IMR-90 (cell line): ENCODE data around the gene ARID3C. TPM values are rescaled to one million over a fixed set of nuclear protein-coding genes. Genes with fewer than 3 reads are reported as not detected.

Source experiments
- ATAC-seq: fragments of 200-7000 bp; cut with Tn5 transposase; 2 replicates; pipeline ENCODE4 v1.9.1; 2020; ENCODE audit warnings: low read depth, mild to moderate bottlenecking, moderate library complexity
- BruUV-seq: library from RNA; stranded (reverse); fragments of 400-500 nt; replicated peaks from 2 replicates; lab custom pipeline; 2021; lab: Mats Ljungman, UMichigan
- CTCF ChIA-PET: fragments of 300-600 bp; formaldehyde crosslinking; extraction: SDS; loops from one replicate; lab custom pipeline; 2021; ENCODE audit warnings: antibody characterized with exemption; lab: Yijun Ruan, JAX
- POLR2A ChIA-PET: fragments of 300-600 bp; sonication (Branson Sonifier 250); formaldehyde crosslinking; loops from one replicate; lab custom pipeline; 2022; ENCODE audit warnings: antibody characterized with exemption; ENCODE audit not compliant: unreplicated experiment; lab: Charles Lee
- DNase-seq: peaks from one replicate; pipeline ENCODE4 v3.0.0; 2013
- H2AFZ ChIP-seq: replicated peaks from 2 replicates; pipeline ENCODE3; 2013; ENCODE audit warnings: low read length, mild to moderate bottlenecking; ENCODE audit not compliant: poor library complexity
- H2AK5ac ChIP-seq: 2 replicates; pipeline ENCODE4 v1.6.1; 2013; ENCODE audit warnings: low read depth, low read length, inconsistent platforms
- H2AK9ac ChIP-seq: replicated peaks from 2 replicates; pipeline ENCODE3; 2013; ENCODE audit warnings: mild to moderate bottlenecking, low read depth, low read length, moderate library complexity; ENCODE audit not compliant: poor library complexity
- H2BK120ac ChIP-seq: 2 replicates; pipeline ENCODE4 v1.6.1; 2013; ENCODE audit warnings: low read depth, low read length, inconsistent platforms
- H2BK15ac ChIP-seq: 3 replicates; pipeline ENCODE4 v1.6.1; 2013; ENCODE audit warnings: low read depth, low read length, inconsistent platforms
- H2BK20ac ChIP-seq: 2 replicates; pipeline ENCODE4 v1.6.1; 2013; ENCODE audit warnings: low read depth, mild to moderate bottlenecking, inconsistent platforms, low read length, moderate library complexity
- H2BK5ac ChIP-seq: 2 replicates; pipeline ENCODE4 v1.6.1; 2013; ENCODE audit warnings: mild to moderate bottlenecking, low read depth, low read length, inconsistent platforms; ENCODE audit not compliant: poor library complexity, severe bottlenecking
- H3K14ac ChIP-seq: replicated peaks from 2 replicates; pipeline ENCODE4 v1.6.1; 2013; ENCODE audit warnings: low read depth, low read length, inconsistent platforms
- H3K18ac ChIP-seq: 2 replicates; pipeline ENCODE4 v1.6.1; 2013; ENCODE audit warnings: low read depth, low read length, control low read depth
- H3K23ac ChIP-seq: 2 replicates; pipeline ENCODE4 v1.6.1; 2013; ENCODE audit warnings: low read depth, low read length, inconsistent platforms
- H3K27ac ChIP-seq: 2 replicates; pipeline ENCODE4 v1.5.1; 2013; ENCODE audit warnings: mild to moderate bottlenecking, control low read depth, low read length; ENCODE audit not compliant: insufficient read depth
- H3K27me3 ChIP-seq: 2 replicates; pipeline ENCODE4 v1.6.1; 2013; ENCODE audit warnings: low read length; ENCODE audit not compliant: control insufficient read depth, insufficient read depth
- H3K36me3 ChIP-seq: 2 replicates; pipeline ENCODE4 v1.6.1; 2013; ENCODE audit warnings: low read length, mixed read lengths; ENCODE audit not compliant: control insufficient read depth, insufficient read depth
- H3K4ac ChIP-seq: 2 replicates; pipeline ENCODE4 v1.6.1; 2013; ENCODE audit warnings: low read depth, low read length, inconsistent platforms
- H3K4me1 ChIP-seq: 2 replicates; pipeline ENCODE4 v1.6.1; 2013; ENCODE audit warnings: low read length, mixed read lengths; ENCODE audit not compliant: control insufficient read depth, insufficient read depth
- H3K4me2 ChIP-seq: 2 replicates; pipeline ENCODE4 v1.6.1; 2013; ENCODE audit warnings: low read depth, mild to moderate bottlenecking, control low read depth, low read length, moderate library complexity
- H3K4me3 ChIP-seq: 2 replicates; pipeline ENCODE4 v1.5.1; 2013; ENCODE audit warnings: low read depth, mild to moderate bottlenecking, control low read depth, low read length, moderate library complexity; ENCODE audit not compliant: insufficient read depth
- H3K56ac ChIP-seq: 2 replicates; pipeline ENCODE4 v1.6.1; 2013; ENCODE audit warnings: low read length, inconsistent platforms; ENCODE audit not compliant: insufficient read depth; ENCODE audit errors: extremely low read depth
- H3K79me1 ChIP-seq, 2 experiments: 2 replicates each; pipeline ENCODE4 v1.6.1; 2013; ENCODE audit warnings: low read length in 2 of 2, inconsistent platforms in 1 of 2, low read depth in 1 of 2
- H3K9ac ChIP-seq: 2 replicates; pipeline ENCODE4 v1.6.1; 2013; ENCODE audit warnings: low read depth, low read length, control low read depth
- H3K9me1 ChIP-seq: 2 replicates; pipeline ENCODE4 v1.6.1; 2013; ENCODE audit warnings: low read length, inconsistent platforms; ENCODE audit not compliant: insufficient read depth
- H3K9me3 ChIP-seq: 2 replicates; pipeline ENCODE4 v1.6.1; 2013; ENCODE audit warnings: low read length; ENCODE audit not compliant: control insufficient read depth, insufficient read depth
- H4K20me1 ChIP-seq: 2 replicates; pipeline ENCODE4 v1.6.1; 2013; ENCODE audit warnings: low read length, inconsistent platforms; ENCODE audit not compliant: insufficient read depth
- H4K5ac ChIP-seq: 2 replicates; pipeline ENCODE4 v1.6.1; 2013; ENCODE audit warnings: mild to moderate bottlenecking, low read depth, low read length, control low read depth
- H4K8ac ChIP-seq, 2 experiments: 2 replicates each; pipeline ENCODE4 v1.6.1; 2013; ENCODE audit warnings: low read depth in 2 of 2, low read length in 2 of 2, control low read depth in 1 of 2, inconsistent platforms in 1 of 2
- H4K91ac ChIP-seq: 2 replicates; pipeline ENCODE4 v1.6.1; 2013; ENCODE audit warnings: low read depth, low read length, inconsistent platforms; ENCODE audit not compliant: insufficient read depth
- BHLHE40 ChIP-seq: fragments of 150-350 bp; IDR thresholded peaks from 2 replicates; pipeline ENCODE4 v1.6.1; 2016; ENCODE audit warnings: mild to moderate bottlenecking, low read depth, low read length
- CEBPB ChIP-seq: IDR thresholded peaks from 2 replicates; pipeline ENCODE4 v1.6.1; 2012; ENCODE audit warnings: low read depth, low read length, improper control_type of control experiment
- MAFK ChIP-seq: IDR thresholded peaks from 2 replicates; pipeline ENCODE4 v1.6.1; 2012; ENCODE audit warnings: low read depth, low read length, improper control_type of control experiment
- SMC3 ChIP-seq: fragments of 150-350 bp; IDR thresholded peaks from 2 replicates; pipeline ENCODE4 v1.6.1; 2016; ENCODE audit warnings: low read depth, mild to moderate bottlenecking, antibody characterized with exemption, low read length, moderate library complexity
- WGBS, 2 experiments: methylation state at CpG; one replicate each; pipeline versions ENCODE4 v1.1.5 to v1.1.7; 2013; ENCODE audit warnings: missing lambda C conversion rate in 2 of 2; ENCODE audit not compliant: insufficient read length in 1 of 2; ENCODE audit errors: extremely low coverage in 2 of 2; 5-methylcytosine and 5-hydroxymethylcytosine counted together
- dilution Hi-C: fragments of 300-500 bp; cut with HindIII; formaldehyde crosslinking; loops from one replicate; pipeline ENCODE4 v1.14.3; 2018; ENCODE audit warnings: low sequenced_read_pairs; ENCODE audit not compliant: unreplicated experiment
- in situ Hi-C: fragments of 300-500 bp; cut with MboI; formaldehyde crosslinking; loops from 3 replicates; pipeline ENCODE4 v1.14.3; 2019; ENCODE audit warnings: low sequenced_read_pairs, inconsistent platforms, mixed read lengths
- intact Hi-C: fragments of 100-400 bp; cut with micrococcal nuclease; formaldehyde crosslinking; loops from 2 replicates; pipeline ENCODE4 v1.10.0; 2022
- polyA plus RNA-seq, 3 experiments: library from polyadenylated mRNA; depleted of rRNA; stranded (reverse); fragments of >200 nt; gene quantifications; 2 replicates each; pipeline ENCODE4 v1.2.3, GENCODE V29; 2012; ENCODE audit warnings: low replicate concordance in 1 of 3
- total RNA-seq: library from RNA; depleted of rRNA; stranded (reverse); fragments of >200 nt; gene quantifications from 2 replicates; pipeline ENCODE4 v1.2.3, GENCODE V29; 2012

ARID3C gene
- total and polyA plus RNA-seq, 2 of the 4 experiments (the other 2 are of a cell fraction): 0.07 TPM; not detected in 1

DNA sequence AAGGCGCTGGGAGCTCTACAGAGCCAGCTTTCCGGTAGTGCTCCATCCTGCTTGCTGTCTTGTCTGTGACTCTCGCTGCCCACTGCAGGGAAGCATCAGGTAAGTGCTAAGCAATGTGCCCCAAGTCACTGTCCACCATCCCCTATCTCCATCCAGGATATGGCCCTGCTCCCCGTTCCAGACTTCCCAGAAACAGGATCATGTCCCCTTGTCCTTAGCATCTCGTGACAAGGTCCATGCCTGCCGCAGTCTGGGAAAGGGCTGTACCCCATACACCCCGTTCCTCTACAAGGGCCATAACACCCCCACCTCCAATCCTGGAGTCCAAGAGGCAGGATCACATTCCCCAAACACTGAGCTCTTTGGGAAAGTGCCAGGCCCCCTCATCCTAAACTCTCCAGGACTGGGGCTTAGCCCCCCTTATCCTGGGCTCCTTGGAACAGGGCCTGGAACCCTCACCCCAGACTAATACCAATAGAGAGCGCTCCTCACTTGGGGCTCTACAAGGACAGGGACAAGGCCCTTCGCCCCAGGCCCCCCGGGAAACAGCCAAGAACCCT is 17.5 kb downstream of the ARID3C start:
- H3K27me3 ChIP-seq: peaks cover 2% of the 10 kb centered on the region
- H3K27ac ChIP-seq: peak overlapping the region; percentile 74
- peak overlapping the region; percentile 69 for H3K4me3 ChIP-seq
- peak overlapping the region; percentile 92 to 99 for H4K8ac ChIP-seq
- BruUV-seq: no TSS peak
- WGBS, 2 experiments: 48% methylated on average over 5 of the region's 10 CpGs; no CpG with 5 or more reads in 1 of the 2 experiments
- H4K5ac ChIP-seq: peak overlapping the region; percentile 74
- H3K4me1 ChIP-seq: peaks cover 6% of the 10 kb centered on the region; the same call in 1 of the 2 replicates
- peak overlapping the region; percentile 66 for H2BK5ac ChIP-seq
- in situ Hi-C loops (no loop called here), intact Hi-C loops (no loop called here), dilution Hi-C loops (no loop called here)
- no peak for TF ChIP-seq MAFK
- TF ChIP-seq SMC3: no peak
- no peak for TF ChIP-seq BHLHE40
- TF ChIP-seq CEBPB: no peak
- ChIA-PET CTCF (no interaction called here), POLR2A (interaction anchor here (0.6 kb wide), 1 partner anchor 1926 kb away, joined by 4 read pairs; no protein-coding TSS in a partner anchor)
- no peak overlapping the region for H2BK20ac ChIP-seq
- H3K23ac ChIP-seq: peak overlapping the region; percentile 90
- H2AK9ac ChIP-seq: peak overlapping the region; percentile 90
- no peak overlapping the region for H2BK15ac ChIP-seq
- H3K4me2 ChIP-seq: peak overlapping the region; percentile 87
- H4K91ac ChIP-seq: peak overlapping the region; percentile 78
- ATAC-seq (peak; percentile 38), DNase-seq (no peak)
- H3K9ac ChIP-seq: peak overlapping the region; percentile 92
- peak overlapping the region; percentile 98 for H3K14ac ChIP-seq
- H2AFZ ChIP-seq: peak overlapping the region; percentile 97
- 0 out of 2 replicates have a peak overlapping the region, but pooled peaks have one; percentile 44 for H2BK120ac ChIP-seq
- H3K36me3 ChIP-seq: peaks cover 12% of the 10 kb centered on the region
- peaks cover 8 to 18% of the 10 kb centered on the region in 2 experiments; a peak in 3 of 4 replicates for H3K79me1 ChIP-seq
- no peaks in the 10 kb centered on the region for H3K9me3 ChIP-seq
- H3K9me1 ChIP-seq: peaks cover 12% of the 10 kb centered on the region
- H2AK5ac ChIP-seq: peak overlapping the region; percentile 75
- peak overlapping the region; percentile 94 for H3K4ac ChIP-seq
- H4K20me1 ChIP-seq: no peaks in the 10 kb centered on the region
- H3K56ac ChIP-seq: peak overlapping the region; percentile 80; the same call in 1 of the 2 replicates
- peak overlapping the region; percentile 65 for H3K18ac ChIP-seq
